GM11168 (cell line): Measurements from ENCODE around the gene DNAH1.

ENCODE experiments used
- in situ Hi-C: fragments of 300-500 bp; cut with MboI; formaldehyde crosslinking; loops from one replicate; pipeline ENCODE4 v1.12.0; 2022; ENCODE audit warnings: low sequenced_read_pairs; ENCODE audit not compliant: unreplicated experiment

The DNAH1 gene

GRCh38 chr3:52399593-52399992 is 83.5 kb downstream of the DNAH1 start:
- in situ Hi-C loops = no loop called here

GRCh38 chr3:52400275-52400793 is 84.2 kb downstream of the DNAH1 start:
- in situ Hi-C loops = no loop called here

GRCh38 chr3:52401021-52401420 is 84.9 kb downstream of the DNAH1 start:
- in situ Hi-C loops = no loop called here

DNA sequence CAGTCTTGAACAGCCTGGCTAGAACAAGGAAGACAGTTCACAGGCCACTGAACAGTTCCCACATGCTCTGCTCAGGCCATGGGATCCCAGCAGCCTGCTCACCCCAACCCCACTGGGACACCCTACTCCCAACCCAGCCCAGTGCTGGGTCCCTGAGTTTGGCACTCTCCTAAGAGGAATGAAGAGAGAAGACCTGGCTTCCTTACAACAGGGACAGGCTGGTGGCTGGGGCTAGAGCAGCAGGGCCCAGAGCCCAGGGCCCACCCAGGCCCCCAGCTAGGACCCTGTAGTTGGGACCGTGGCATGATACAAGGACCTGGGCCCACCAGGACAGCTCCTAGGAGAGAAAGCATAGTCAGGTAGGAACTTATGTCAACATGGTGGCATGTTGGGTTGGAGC is 85.4 kb downstream of the DNAH1 start:
- in situ Hi-C loops = no loop called here

GRCh38 chr3:52402101-52402521 is 86.0 kb downstream of the DNAH1 start:
- in situ Hi-C loops = no loop called here

GRCh38 chr3:52402706-52403270 is 86.7 kb downstream of the DNAH1 start:
- in situ Hi-C loops = no loop called here

DNA sequence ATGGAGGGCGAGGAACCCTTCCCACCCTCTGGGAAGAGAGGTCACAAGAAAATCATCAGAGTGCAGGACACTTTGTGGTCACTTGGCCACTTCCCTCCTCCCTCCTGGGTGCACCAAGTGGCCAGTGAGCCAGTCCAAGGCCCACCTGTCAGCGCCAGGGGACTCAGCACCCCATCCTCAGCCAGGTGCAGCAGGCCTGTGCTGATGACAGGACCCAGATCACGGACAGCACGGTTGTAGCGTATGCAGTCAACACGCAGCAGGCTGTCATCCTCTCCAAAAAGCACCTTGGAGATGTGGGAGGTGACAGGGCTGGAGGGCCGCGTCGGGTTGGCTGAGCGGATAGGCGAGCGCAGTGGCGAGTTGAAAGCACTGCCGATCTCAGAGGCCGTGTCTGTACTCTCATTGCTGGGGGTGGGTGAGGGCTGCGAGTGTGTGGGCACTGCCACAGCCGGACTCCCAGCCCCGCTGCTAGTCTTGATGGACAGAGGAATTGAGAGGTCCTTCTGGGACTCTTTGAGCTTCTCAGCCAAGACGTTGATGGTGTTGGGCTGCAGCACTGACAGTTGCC is 87.2 kb downstream of the DNAH1 start:
- in situ Hi-C loops = no loop called here

DNA sequence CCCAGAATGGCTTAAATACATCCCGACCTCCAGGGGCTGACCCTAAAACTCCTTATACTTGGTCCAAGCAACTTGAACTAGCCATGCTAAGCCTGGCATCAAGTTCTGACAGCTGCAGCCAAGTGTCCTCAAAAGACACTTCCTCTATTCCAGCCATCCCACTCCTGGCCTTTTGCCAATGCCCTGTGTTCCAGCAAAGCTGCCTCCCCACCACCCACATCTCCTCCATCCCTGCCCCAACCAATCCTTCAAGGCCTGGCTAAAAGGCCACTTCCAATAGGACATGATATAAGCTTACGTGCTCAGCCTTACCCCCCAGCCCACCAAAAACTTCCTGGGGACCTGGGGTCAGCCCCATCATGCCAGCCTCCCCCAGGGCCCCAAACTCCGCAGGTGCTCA is 87.8 kb downstream of the DNAH1 start:
- in situ Hi-C loops = no loop called here

DNA sequence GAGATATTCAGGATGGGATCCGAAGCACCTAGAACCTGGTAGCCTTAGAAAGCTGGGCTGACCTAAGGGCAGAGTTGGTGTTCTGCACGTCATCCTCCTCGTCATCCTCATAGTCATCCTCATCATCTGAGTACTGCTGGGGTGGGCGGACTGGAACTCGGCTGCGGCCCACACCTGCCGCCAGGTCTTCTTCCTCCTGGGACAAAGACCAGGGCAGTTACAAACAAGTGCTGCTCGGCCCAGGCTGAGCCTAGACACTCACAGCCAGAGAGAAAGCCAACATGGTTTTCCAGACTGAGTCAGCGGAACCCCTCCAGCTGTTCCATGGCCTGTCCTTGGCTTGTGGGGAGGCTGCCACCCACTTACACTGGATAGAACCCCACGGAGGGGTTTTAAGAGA is 88.3 kb downstream of the DNAH1 start:
- in situ Hi-C loops = no loop called here

DNA sequence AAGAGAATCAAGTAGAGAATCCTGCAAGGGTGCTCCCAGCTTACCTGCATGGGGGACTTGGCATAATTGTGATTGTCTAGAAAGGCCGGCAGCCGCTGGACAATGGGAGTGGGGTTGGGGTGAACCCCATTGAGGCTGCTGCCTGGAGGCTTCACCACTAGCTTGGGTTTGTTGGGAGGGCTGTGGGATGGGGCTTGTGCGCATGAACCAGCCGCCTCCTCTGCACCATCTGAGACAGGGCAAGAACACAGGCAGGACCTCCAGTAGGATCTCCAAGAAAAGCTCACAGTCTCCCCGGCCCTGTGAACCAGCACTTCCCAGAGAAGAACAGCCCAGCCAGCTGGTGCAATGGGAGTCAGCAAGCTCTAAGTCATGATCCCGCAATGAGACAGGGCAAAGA is 88.9 kb downstream of the DNAH1 start:
- in situ Hi-C loops = no loop called here

DNA sequence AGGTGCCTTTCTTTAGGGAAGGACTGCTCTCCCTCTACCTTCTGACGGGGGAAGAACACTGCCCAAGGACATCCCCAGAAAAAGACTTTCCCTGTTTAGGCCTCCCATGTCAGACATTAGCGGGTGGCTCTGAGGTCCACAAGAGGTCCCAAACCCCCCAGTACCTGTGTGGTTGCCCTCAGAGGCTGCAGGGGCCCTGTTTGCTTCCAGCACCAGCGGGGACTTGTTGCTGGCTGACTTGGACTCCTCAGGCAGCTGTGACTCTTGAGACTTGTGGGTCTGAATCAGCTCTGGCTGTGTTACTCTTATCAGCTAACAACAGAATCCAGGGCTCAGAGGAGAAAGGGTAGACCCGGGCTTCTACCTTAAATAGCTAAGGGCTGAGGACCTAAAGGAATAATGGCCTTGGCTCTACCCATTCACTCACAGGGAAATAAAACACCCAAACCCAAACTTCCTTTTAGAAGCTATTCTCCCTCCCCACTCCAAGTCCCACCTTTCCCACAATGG is 89.5 kb downstream of the DNAH1 start:
- in situ Hi-C loops = no loop called here

DNA sequence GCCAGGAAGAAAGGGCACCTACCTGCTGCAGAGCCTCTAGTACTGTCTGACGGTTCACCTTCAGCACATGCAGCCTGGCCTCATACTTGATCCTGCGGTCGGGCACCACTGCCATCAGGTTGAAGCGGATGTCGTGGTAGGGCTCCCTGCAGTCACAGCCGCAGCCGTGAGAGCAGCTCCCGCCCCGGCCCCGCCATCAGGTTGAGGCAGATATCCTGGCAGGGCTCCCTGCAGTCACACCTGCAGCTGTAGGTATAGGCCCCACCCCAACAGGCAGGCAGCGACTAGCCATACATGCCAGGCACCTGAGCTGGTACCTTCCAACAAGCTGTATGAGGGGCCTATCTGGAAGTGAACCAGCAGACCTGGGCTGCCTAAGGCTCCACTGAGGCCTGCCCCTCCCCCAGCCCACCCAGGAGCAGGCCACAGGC is 90.1 kb downstream of the DNAH1 start:
- in situ Hi-C loops = no loop called here

- in situ Hi-C loops = no loop called here
Measured at GRCh38 chr3:52406791-52407510, 90.8 kb downstream of the DNAH1 start.

DNA sequence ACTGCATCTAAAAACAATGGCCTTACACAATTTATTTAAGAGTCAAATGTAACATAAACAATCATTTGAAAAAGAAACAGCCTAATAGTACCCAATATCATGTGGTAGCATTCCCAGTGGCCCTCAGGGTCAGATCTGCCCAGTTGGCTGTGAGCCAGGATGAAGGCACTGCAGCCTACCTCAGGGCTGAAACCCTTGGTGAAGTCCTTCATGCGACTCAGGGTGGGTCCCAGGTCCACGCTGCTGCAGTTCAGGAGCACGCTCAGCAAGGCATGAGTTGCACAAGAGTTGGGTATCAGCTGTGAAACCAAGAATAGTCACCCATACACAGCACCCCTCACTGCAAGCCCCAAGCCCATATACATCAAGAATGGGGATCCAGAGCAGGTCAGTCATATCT is 91.7 kb downstream of the DNAH1 start:
- in situ Hi-C loops = no loop called here

GRCh38 chr3:52408466-52408865 is 92.3 kb downstream of the DNAH1 start:
- in situ Hi-C loops = no loop called here

DNA sequence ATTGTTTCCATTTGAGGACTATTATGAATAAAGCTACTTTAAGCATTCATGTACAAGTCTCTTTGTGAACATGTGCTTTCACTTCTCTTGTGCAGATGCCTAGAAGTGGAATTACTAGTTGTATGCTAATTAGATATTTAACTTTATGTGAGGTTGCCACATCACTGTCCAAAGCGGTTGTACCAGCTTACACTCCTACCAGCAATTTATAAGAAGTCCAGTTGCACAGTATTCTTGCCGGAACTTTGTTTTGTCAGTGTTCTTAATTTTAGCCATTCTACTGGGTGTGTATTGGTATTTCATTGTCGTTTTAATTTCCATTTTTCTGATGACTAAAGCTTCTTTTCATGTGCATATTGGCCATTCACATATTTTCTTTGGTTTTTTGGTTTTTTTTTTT is 99.7 kb downstream of the DNAH1 start:
- in situ Hi-C loops = no loop called here

DNA sequence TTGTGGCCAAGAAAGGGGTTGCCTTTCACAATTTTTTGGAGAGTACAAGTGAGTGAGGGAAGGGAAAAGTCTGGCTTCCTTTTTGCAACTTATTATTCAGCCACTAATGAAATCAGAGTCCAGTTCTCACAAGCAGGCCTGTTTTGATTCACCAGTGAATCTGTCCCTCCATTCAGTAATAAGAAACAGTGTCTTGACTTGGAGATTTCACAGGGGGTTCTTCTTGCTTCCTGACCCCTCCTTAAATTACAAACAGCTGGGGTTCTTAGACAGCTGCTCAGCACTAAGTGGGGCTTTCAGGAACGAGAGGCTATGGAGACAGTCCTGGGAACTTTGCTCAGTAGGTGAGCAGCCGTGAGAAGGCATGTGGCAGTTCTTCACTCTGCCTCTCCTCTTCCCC is 104.3 kb downstream of the DNAH1 start:
- in situ Hi-C loops = no loop called here

GRCh38 chr3:52422669-52423068 is 106.5 kb downstream of the DNAH1 start:
- in situ Hi-C loops = no loop called here

GRCh38 chr3:52423173-52423572 is 107.1 kb downstream of the DNAH1 start:
- in situ Hi-C loops = no loop called here

DNA sequence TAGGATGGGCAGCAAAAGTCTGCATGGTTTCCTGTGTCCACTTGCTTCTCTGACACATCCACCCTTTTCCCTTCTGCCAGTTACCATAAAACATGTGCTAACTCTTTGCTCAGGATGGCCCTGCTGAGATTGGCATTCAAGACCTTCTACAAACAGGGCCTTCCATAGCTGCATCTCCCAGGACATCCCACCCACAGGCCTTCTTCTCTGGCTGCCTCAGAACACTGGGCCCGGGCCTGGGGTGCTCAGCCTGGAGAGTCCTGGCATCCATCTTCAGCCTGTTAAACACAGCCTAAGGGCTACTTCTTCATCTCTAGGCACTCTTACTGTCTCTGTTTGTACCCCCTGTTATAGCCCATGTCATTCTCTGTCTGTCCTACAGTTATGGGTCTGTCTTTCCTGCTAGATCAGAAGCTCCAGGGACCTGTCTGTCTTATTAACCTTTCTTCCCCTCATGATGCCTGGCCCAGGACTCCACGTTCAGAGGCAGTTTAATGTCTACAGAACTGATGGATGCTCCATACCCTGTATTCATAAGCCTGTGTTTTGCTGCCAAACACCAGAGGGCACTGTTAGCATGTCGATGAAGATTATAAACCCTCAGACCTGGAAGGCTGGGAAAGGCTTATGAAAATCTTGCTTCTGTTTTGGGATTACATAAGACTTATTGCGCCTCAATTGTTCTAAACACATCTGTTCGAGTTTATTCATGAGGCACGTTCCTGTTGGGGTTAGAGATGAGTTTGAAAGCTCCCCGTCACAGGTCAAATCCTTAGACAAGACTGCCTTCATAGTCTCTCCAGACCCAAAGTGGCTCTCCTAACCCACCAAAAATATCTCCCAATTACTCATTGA is 112.3 kb downstream of the DNAH1 start:
- in situ Hi-C loops = no loop called here

DNA sequence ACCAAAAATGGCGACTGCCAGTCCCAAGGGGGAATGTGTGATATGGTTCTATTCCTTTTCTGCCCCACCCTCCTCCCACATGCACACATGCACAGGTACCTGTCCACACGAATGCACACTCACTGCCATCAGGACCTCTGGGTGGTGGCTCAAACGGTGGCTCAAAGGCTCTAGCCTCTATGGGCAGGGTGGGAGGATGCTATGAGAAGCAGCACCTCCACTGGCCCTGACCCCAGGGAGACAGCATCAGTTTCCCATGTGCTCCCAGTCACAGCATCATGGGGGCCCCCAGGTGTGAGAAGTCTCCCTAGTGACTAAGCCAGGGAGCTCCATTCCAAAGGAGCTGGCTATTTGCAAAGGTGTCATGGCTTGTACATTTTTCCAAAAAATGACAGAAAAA is 112.9 kb downstream of the DNAH1 start:
- in situ Hi-C loops = no loop called here
